DND-41 (cell line): ENCODE measurements around the gene TEX11.

Experiments used
- CTCF ChIP-seq: IDR thresholded peaks from 2 replicates; pipeline ENCODE4 v1.5.1; 2012; ENCODE audit warnings: borderline replicate concordance, low read length, moderate library complexity, mild to moderate bottlenecking; ENCODE audit not compliant: poor library complexity, severe bottlenecking; ENCODE audit errors: extremely low read depth
- EZH2 ChIP-seq: IDR thresholded peaks from 3 replicates; pipeline ENCODE4 v1.6.1; 2012; ENCODE audit warnings: borderline replicate concordance, low read depth, mild to moderate bottlenecking, moderate library complexity, low read length, inconsistent platforms; ENCODE audit not compliant: severe bottlenecking

GRCh38 chrX:70672326-70672725 lies 236.2 kb downstream of the TEX11 start:
- TF ChIP-seq CTCF (no peak), EZH2 (no peak)
